RWPE1 (cell line): Measurements from ENCODE around the gene DCAKD.

ENCODE experiments used
- CTCF ChIA-PET: fragments of 350-600 bp; sonication (Branson Sonifier 250); formaldehyde crosslinking; extraction: SDS; loops from one replicate; lab custom pipeline; 2021; lab: Yijun Ruan, JAX
- POLR2A ChIA-PET: fragments of 400-600 bp; formaldehyde crosslinking; extraction: SDS; loops from one replicate; lab custom pipeline; 2020; ENCODE audit warnings: antibody characterized with exemption; ENCODE audit not compliant: low non-redundant PET; lab: Yijun Ruan, JAX
- DNase-seq: peaks from one replicate; pipeline ENCODE4 v3.0.0; 2012; ENCODE audit warnings: low spot score
- H3K27ac ChIP-seq: fragments of 450-650 bp; 2 replicates; pipeline ENCODE4 v1.5.1; 2017
- TF ChIP-seq, protein P1 (sequence below): fragments of 450-650 bp; conservative IDR thresholded peaks from 2 replicates; pipeline ENCODE4 v1.5.1; 2017; ENCODE audit warnings: low read depth, mild to moderate bottlenecking

DCAKD gene

GRCh38 chr17:45051060-45051719, at the start of gene DCAKD:
Gene DCAKD, minus strand, starts transcription at chr17:45051632. Its CDS starts 16,747 bp downstream, at chr17:45034885.
- ChIA-PET POLR2A (interaction anchor here (0.5 to 1.4 kb wide), 2 partner anchors 10 to 12 kb away, joined by 4 to 9 read pairs; partner anchors contain the start of gene NMT1), CTCF (interaction anchor here (0.6 to 1.0 kb wide), 3 partner anchors 27 to 84 kb away, joined by 3 to 7 read pairs (median 5); no protein-coding TSS in a partner anchor)
- TF ChIP-seq, protein P1, sequence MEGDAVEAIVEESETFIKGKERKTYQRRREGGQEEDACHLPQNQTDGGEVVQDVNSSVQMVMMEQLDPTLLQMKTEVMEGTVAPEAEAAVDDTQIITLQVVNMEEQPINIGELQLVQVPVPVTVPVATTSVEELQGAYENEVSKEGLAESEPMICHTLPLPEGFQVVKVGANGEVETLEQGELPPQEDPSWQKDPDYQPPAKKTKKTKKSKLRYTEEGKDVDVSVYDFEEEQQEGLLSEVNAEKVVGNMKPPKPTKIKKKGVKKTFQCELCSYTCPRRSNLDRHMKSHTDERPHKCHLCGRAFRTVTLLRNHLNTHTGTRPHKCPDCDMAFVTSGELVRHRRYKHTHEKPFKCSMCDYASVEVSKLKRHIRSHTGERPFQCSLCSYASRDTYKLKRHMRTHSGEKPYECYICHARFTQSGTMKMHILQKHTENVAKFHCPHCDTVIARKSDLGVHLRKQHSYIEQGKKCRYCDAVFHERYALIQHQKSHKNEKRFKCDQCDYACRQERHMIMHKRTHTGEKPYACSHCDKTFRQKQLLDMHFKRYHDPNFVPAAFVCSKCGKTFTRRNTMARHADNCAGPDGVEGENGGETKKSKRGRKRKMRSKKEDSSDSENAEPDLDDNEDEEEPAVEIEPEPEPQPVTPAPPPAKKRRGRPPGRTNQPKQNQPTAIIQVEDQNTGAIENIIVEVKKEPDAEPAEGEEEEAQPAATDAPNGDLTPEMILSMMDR, result no peak
- peak; percentile 82 for DNase-seq
- H3K27ac ChIP-seq, result peak within 1 kb of the TSS; percentile 99

DNA sequence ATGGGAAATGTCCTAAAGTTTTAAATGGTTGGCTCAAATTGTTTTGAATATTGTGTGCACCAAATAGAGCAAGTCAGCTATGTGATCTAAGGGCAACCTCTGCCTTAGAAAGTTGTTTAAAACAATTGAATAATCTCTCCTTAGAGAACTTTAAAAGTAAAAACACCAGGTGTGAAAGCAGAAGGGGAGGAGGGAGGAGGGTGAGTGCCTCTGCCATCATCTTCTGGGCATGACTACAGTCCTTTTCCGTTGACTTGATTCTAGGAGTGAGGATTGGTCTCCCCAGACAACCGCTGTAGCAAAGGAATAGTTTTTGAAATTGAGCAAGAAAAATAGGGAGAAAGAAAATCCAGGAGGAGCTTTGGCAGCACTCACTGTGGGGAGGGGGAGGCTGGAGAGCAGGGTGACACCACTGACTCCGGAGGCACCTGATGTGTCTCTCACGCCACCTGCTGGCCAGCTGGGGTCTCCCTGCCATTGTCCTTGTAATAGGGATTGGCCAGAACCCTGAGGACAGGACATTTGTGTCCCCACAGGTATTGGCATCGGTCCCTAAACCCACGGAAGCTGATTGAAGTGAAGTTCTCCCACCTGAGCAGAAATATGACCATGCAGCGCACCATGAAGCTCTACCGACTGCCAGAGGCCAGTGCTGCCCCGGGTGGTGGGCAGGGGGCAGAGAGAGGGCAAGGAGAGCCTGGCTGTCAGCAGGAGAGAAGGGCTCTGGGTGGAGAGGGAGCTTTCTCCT, 47.6 kb upstream of the DCAKD start:
- peak overlapping the region; percentile 95 for H3K27ac ChIP-seq

GRCh38 chr17:45098081-45098868, 46.8 kb upstream of the DCAKD start:
- peak overlapping the region; percentile 95 for H3K27ac ChIP-seq
- TF ChIP-seq, protein P1, result no peak
- no peak for DNase-seq
- ChIA-PET POLR2A (no interaction called here), CTCF (interaction anchor here (0.6 to 2.6 kb wide), 24 partner anchors 9 to 188 kb away, joined by 3 to 29 read pairs (median 4); partner anchors contain the start of genes ACBD4 and NMT1)

More for the DNA sequence above, 47.6 kb upstream of the DCAKD start:
- TF ChIP-seq, protein P1, result peak; percentile 96
- CTCF ChIA-PET, result interaction anchor here (0.5 to 2.6 kb wide), 31 partner anchors 9 to 189 kb away, joined by 3 to 29 read pairs (median 4); partner anchors contain the start of genes ACBD4 and NMT1
- peak; percentile 89 for DNase-seq
- POLR2A ChIA-PET, result no interaction called here

- POLR2A ChIA-PET, result no interaction called here
- TF ChIP-seq, protein P1, result no peak
- CTCF ChIA-PET, result interaction anchor here (0.6 kb wide), 2 partner anchors 27 to 104 kb away, joined by 3 read pairs; no protein-coding TSS in a partner anchor
- peak overlapping the region; percentile 95 for H3K27ac ChIP-seq
- DNase-seq, result no peak
Observed at GRCh38 chr17:45096926-45097325, 45.5 kb upstream of the DCAKD start.

- no peak for DNase-seq
- POLR2A ChIA-PET, result no interaction called here
- TF ChIP-seq, protein P1, result peak; percentile 54
- CTCF ChIA-PET, result interaction anchor here (0.6 to 0.9 kb wide), 3 partner anchors 37 to 397 kb away, joined by 3 read pairs; no protein-coding TSS in a partner anchor
- H3K27ac ChIP-seq, result no peak overlapping the region
Observed at GRCh38 chr17:45096141-45096540, 44.7 kb upstream of the DCAKD start.
